Spleen (tissue), 7 donors: ENCODE data around the gene PPP1R14B.

Source experiments
- CTCF ChIP-seq, 11 experiments: fragments of 200-600 bp in 7 of 11; fragments of 450-650 bp in 4 of 11; sonication (generic) in 4 of 11; IDR thresholded peaks in 8 of 11; conservative IDR thresholded peaks in 3 of 11; 1 replicate in 7 of 11; 2 replicates in 4 of 11; pipeline versions ENCODE4 v1.4.0 to v1.8.0; 2016 to 2021; ENCODE audit warnings: antibody characterized with exemption in 11 of 11, inconsistent platforms in 4 of 11, mild to moderate bottlenecking in 1 of 11
- POLR2A ChIP-seq, 3 donors: fragments of 450-650 bp; IDR thresholded peaks; one replicate each; pipeline ENCODE4 v1.5.1; 2017; ENCODE audit warnings: antibody characterized with exemption in 3 of 3, mild to moderate bottlenecking in 1 of 3
- POLR2AphosphoS5 ChIP-seq, 3 donors: sonication (generic); formaldehyde crosslinking; IDR thresholded peaks; one replicate each; pipeline ENCODE4 v1.5.1; 2017; ENCODE audit warnings: antibody characterized with exemption in 3 of 3
- donor health status: DM: no; HTN: no; CAD: no; lungs with moderate emphysema.
- donor health status: DM: no; HTN: no; CAD: no.
- donor health status: DM: no; HTN: no; CAD: no.

- TF ChIP-seq CTCF (IDR thresholded peaks at IDR 0.05 in 8 of 11, conservative IDR thresholded peaks at IDR 0.05 in 3 of 11) (no peak), POLR2A (IDR thresholded peaks at IDR 0.05) (no peak), POLR2AphosphoS5 (IDR thresholded peaks at IDR 0.05) (no peak)
Measured at GRCh38 chr11:64216879-64217278, 29.9 kb downstream of the PPP1R14B start.
